H9 (cell line): ENCODE results near the gene ERP27. TPM values are rescaled to one million over a fixed set of nuclear protein-coding genes. Genes with fewer than 3 reads are reported as not detected.

ENCODE experiments used
- DNase-seq: peaks from one replicate; pipeline ENCODE4 v3.0.0-alpha.2; 2017
- H2AFZ ChIP-seq: one replicate; pipeline ENCODE4 v1.6.1; 2013; ENCODE audit warnings: mild to moderate bottlenecking, low read length, control low read depth, moderate library complexity
- H2AK5ac ChIP-seq: 2 replicates; pipeline ENCODE4 v1.6.1; 2013; ENCODE audit warnings: low read length, control low read depth, mixed read lengths; ENCODE audit not compliant: insufficient read length
- H2BK120ac ChIP-seq: one replicate; pipeline ENCODE4 v1.6.1; 2013; ENCODE audit warnings: low read depth, mild to moderate bottlenecking, low read length, control low read depth, inconsistent platforms; ENCODE audit not compliant: poor library complexity, severe bottlenecking
- H2BK12ac ChIP-seq: 2 replicates; pipeline ENCODE4 v1.6.1; 2013; ENCODE audit warnings: low read length, control low read depth, mixed read lengths, low read depth; ENCODE audit not compliant: insufficient read length
- H2BK15ac ChIP-seq: 2 replicates; pipeline ENCODE4 v1.6.1; 2013; ENCODE audit warnings: low read depth, low read length, control low read depth
- H2BK20ac ChIP-seq: one replicate; pipeline ENCODE4 v1.6.1; 2013; ENCODE audit warnings: low read depth, mild to moderate bottlenecking, low read length, control low read depth, inconsistent platforms; ENCODE audit not compliant: poor library complexity, severe bottlenecking
- H2BK5ac ChIP-seq: 2 replicates; pipeline ENCODE4 v1.6.1; 2013; ENCODE audit warnings: low read length, control low read depth, mixed read lengths; ENCODE audit not compliant: insufficient read length
- H3K14ac ChIP-seq: 2 replicates; pipeline ENCODE4 v1.6.1; 2013; ENCODE audit warnings: low read length, control low read depth; ENCODE audit not compliant: insufficient read depth
- H3K18ac ChIP-seq: 2 replicates; pipeline ENCODE4 v1.6.1; 2013; ENCODE audit warnings: low read depth, mild to moderate bottlenecking, mixed read lengths, low read length, control low read depth; ENCODE audit not compliant: insufficient read length
- H3K23ac ChIP-seq: 2 replicates; pipeline ENCODE4 v1.6.1; 2013; ENCODE audit warnings: low read length, control low read depth, mixed read lengths, low read depth; ENCODE audit not compliant: insufficient read length
- H3K23me2 ChIP-seq: 2 replicates; pipeline ENCODE4 v1.6.1; 2013; ENCODE audit warnings: low read depth, mild to moderate bottlenecking, mixed read lengths, low read length, control low read depth; ENCODE audit not compliant: insufficient read length, poor library complexity, severe bottlenecking
- H3K27ac ChIP-seq: 2 replicates; pipeline ENCODE4 v1.5.1; 2013; ENCODE audit warnings: low read length, control low read depth, mixed read lengths, low read depth; ENCODE audit not compliant: insufficient read length
- H3K27me3 ChIP-seq: 2 replicates; pipeline ENCODE4 v1.6.1; 2013; ENCODE audit warnings: low read length, control low read depth, inconsistent platforms; ENCODE audit not compliant: insufficient read depth
- H3K4ac ChIP-seq: 2 replicates; pipeline ENCODE4 v1.6.1; 2013; ENCODE audit warnings: low read depth, mild to moderate bottlenecking, control low read depth, inconsistent platforms, low read length, moderate library complexity
- H3K4me1 ChIP-seq: 2 replicates; pipeline ENCODE4 v1.6.1; 2013; ENCODE audit warnings: low read length, control low read depth, inconsistent platforms; ENCODE audit not compliant: insufficient read depth
- H3K4me2 ChIP-seq: 2 replicates; pipeline ENCODE4 v1.6.1; 2013; ENCODE audit warnings: low read length, control low read depth, mixed read lengths; ENCODE audit not compliant: insufficient read length, insufficient read depth
- H3K56ac ChIP-seq: 2 replicates; pipeline ENCODE4 v1.6.1; 2013; ENCODE audit warnings: low read depth, mild to moderate bottlenecking, mixed read lengths, low read length, control low read depth; ENCODE audit not compliant: insufficient read length
- H3K79me1 ChIP-seq: 2 replicates; pipeline ENCODE4 v1.6.1; 2013; ENCODE audit warnings: low read depth, mild to moderate bottlenecking, moderate library complexity, low read length, control low read depth, inconsistent platforms; ENCODE audit not compliant: insufficient read depth, poor library complexity, severe bottlenecking
- H3K79me2 ChIP-seq: 2 replicates; pipeline ENCODE4 v1.6.1; 2013; ENCODE audit warnings: low read length, control low read depth, inconsistent platforms; ENCODE audit not compliant: insufficient read depth
- H3K9ac ChIP-seq: 2 replicates; pipeline ENCODE4 v1.6.1; 2013; ENCODE audit warnings: low read length, control low read depth, mixed read lengths; ENCODE audit not compliant: insufficient read length; ENCODE audit errors: extremely low read depth
- H3K9me3 ChIP-seq: one replicate; pipeline ENCODE4 v1.6.1; 2013; ENCODE audit warnings: low read depth, low read length, inconsistent platforms; ENCODE audit not compliant: control insufficient read depth
- H3T11ph ChIP-seq: one replicate; pipeline ENCODE4 v1.6.1; 2013; ENCODE audit warnings: mild to moderate bottlenecking, low read length, control low read depth, inconsistent platforms
- H4K20me1 ChIP-seq: one replicate; pipeline ENCODE4 v1.6.1; 2013; ENCODE audit not compliant: control insufficient read depth, insufficient read length, insufficient read depth
- H4K5ac ChIP-seq: 2 replicates; pipeline ENCODE4 v1.6.1; 2013; ENCODE audit warnings: low read depth, mild to moderate bottlenecking, mixed read lengths, low read length, control low read depth; ENCODE audit not compliant: insufficient read length
- H4K8ac ChIP-seq: replicated peaks from 2 replicates; pipeline ENCODE4 v1.6.1; 2013; ENCODE audit warnings: low read length, control low read depth, mixed read lengths, low read depth; ENCODE audit not compliant: insufficient read length
- H4K91ac ChIP-seq: 2 replicates; pipeline ENCODE4 v1.6.1; 2013; ENCODE audit warnings: low read depth, mild to moderate bottlenecking, moderate library complexity, mixed read lengths, low read length, control low read depth; ENCODE audit not compliant: insufficient read length
- H3K27ac Mint-ChIP-seq, 3 experiments: 2 replicates in 2 of 3; 3 replicates in 1 of 3; pipeline ENCODE4 v1.8.0; 2020 to 2021; ENCODE audit warnings: mixed read lengths in 3 of 3, mild to moderate bottlenecking in 1 of 3, moderate library complexity in 1 of 3
- H3K27me3 Mint-ChIP-seq: 2 replicates; pipeline ENCODE4 v1.8.0; 2021; ENCODE audit warnings: low read depth, mild to moderate bottlenecking, moderate library complexity, mixed read lengths
- H3K36me3 Mint-ChIP-seq, 3 experiments: 2 replicates in 2 of 3; 3 replicates in 1 of 3; pipeline ENCODE4 v1.8.0; 2020 to 2021; ENCODE audit warnings: low read depth in 3 of 3, mixed read lengths in 3 of 3; ENCODE audit not compliant: insufficient read depth in 1 of 3
- H3K4me1 Mint-ChIP-seq, 2 experiments: 2 replicates each; pipeline ENCODE4 v1.8.0; 2020; ENCODE audit warnings: mixed read lengths in 2 of 2
- H3K4me3 Mint-ChIP-seq, 2 experiments: 2 replicates in 1 of 2; 3 replicates in 1 of 2; pipeline ENCODE4 v1.8.0; 2020 to 2021; ENCODE audit warnings: mild to moderate bottlenecking in 2 of 2, mixed read lengths in 2 of 2, moderate library complexity in 1 of 2
- H3K9me3 Mint-ChIP-seq, 2 experiments: 2 replicates in 1 of 2; 3 replicates in 1 of 2; pipeline ENCODE4 v1.8.0; 2020; ENCODE audit warnings: mild to moderate bottlenecking in 2 of 2, mixed read lengths in 2 of 2, moderate library complexity in 1 of 2
- total RNA-seq: library from RNA; stranded (reverse); gene quantifications from 2 replicates; pipeline ENCODE4 v1.2.1, GENCODE V29; 2021
- TF ChIP-seq, protein P1 (sequence below): fragments of 200-600 bp; sonication (generic); conservative IDR thresholded peaks from 3 replicates; pipeline ENCODE4 v1.8.0; 2021; ENCODE audit warnings: antibody characterized with exemption, mild to moderate bottlenecking

Gene ERP27
- total RNA-seq, 1 experiment from 2014 or later: not detected

DNA sequence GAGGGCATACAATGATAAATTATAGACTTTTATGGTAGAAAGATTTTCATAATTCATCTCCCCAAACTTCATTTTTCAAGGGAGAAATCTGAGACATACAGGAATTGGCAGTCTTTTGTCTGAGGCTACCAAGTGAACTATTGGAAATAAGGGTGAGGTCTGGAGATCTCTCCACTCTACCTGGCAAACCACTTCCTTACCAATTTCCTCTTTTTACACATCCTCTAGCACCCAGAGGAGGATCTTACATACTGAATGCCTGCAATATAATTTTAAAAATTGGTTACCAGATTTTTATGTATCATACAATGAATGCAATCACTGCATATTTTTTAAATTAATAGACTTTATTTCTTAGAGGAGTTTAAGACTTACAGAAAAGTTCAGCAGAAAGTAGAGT, 41.1 kb upstream of the ERP27 start:
- no peak overlapping the region for H3K23ac ChIP-seq
- H4K91ac ChIP-seq: no peak overlapping the region
- no peak for DNase-seq
- no peak overlapping the region for H3K9ac ChIP-seq
- no peak overlapping the region for H2BK120ac ChIP-seq
- no peaks in the 10 kb centered on the region for H3K9me3 ChIP-seq
- Mint-ChIP-seq H3K4me3 (no peak overlapping the region), H3K9me3 (no peaks in the 10 kb centered on the region), H3K27ac (no peak overlapping the region), H3K36me3 (no peaks in the 10 kb centered on the region), H3K27me3 (no peaks in the 10 kb centered on the region), H3K4me1 (no peaks in the 10 kb centered on the region)
- no peak overlapping the region for H2BK20ac ChIP-seq
- no peaks in the 10 kb centered on the region for H4K20me1 ChIP-seq
- H2BK12ac ChIP-seq: no peak overlapping the region
- H3K79me1 ChIP-seq: no peaks in the 10 kb centered on the region
- no peak overlapping the region for H4K8ac ChIP-seq
- H3K4ac ChIP-seq: no peak overlapping the region
- no peak overlapping the region for H3K27ac ChIP-seq
- H3K79me2 ChIP-seq: no peaks in the 10 kb centered on the region
- no peak overlapping the region for H3K56ac ChIP-seq
- no peak overlapping the region for H2AFZ ChIP-seq
- no peak overlapping the region for H3K14ac ChIP-seq
- no peak overlapping the region for H4K5ac ChIP-seq
- H3K4me2 ChIP-seq: no peak overlapping the region
- no peak overlapping the region for H2BK15ac ChIP-seq
- H3K4me1 ChIP-seq: no peaks in the 10 kb centered on the region
- H3T11ph ChIP-seq: no peak overlapping the region
- no peak overlapping the region for H3K18ac ChIP-seq
- no peaks in the 10 kb centered on the region for H3K27me3 ChIP-seq
- H2BK5ac ChIP-seq: no peak overlapping the region
- no peaks in the 10 kb centered on the region for H3K23me2 ChIP-seq
- H2AK5ac ChIP-seq: no peak overlapping the region
- TF ChIP-seq, protein P1, sequence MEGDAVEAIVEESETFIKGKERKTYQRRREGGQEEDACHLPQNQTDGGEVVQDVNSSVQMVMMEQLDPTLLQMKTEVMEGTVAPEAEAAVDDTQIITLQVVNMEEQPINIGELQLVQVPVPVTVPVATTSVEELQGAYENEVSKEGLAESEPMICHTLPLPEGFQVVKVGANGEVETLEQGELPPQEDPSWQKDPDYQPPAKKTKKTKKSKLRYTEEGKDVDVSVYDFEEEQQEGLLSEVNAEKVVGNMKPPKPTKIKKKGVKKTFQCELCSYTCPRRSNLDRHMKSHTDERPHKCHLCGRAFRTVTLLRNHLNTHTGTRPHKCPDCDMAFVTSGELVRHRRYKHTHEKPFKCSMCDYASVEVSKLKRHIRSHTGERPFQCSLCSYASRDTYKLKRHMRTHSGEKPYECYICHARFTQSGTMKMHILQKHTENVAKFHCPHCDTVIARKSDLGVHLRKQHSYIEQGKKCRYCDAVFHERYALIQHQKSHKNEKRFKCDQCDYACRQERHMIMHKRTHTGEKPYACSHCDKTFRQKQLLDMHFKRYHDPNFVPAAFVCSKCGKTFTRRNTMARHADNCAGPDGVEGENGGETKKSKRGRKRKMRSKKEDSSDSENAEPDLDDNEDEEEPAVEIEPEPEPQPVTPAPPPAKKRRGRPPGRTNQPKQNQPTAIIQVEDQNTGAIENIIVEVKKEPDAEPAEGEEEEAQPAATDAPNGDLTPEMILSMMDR: no peak
